ENCODE measurements around the gene GNGT2. TPM values are rescaled to one million over a fixed set of nuclear protein-coding genes. Genes with fewer than 3 reads are reported as not detected.
A peak's percentile ranks its signal among the peaks of the same experiment; 100 is the strongest.

GNGT2 gene
- total RNA-seq, 4 donors from 2014 or later: 0.68 to 4.0 TPM; not detected in 2

GRCh38 chr17:49213399-49213798 is 3.0 kb upstream of the GNGT2 start:
- peak overlapping the region in 1 of 4 donors; percentile 23 for H3K4me3 ChIP-seq
- peaks cover 9% of the 10 kb centered on the region for H3K27me3 ChIP-seq
- peaks cover 0 to 37% (median 11%) of the 10 kb centered on the region in 4 donors for H3K4me1 ChIP-seq
- no peaks in the 10 kb centered on the region for H3K36me3 ChIP-seq
- peak overlapping the region; percentile 41 to 59 (median 54) for H3K27ac ChIP-seq
- TF ChIP-seq POLR2A (IDR thresholded peaks at IDR 0.05) (no peak), POLR2AphosphoS5 (IDR thresholded peaks at IDR 0.05) (no peak), EP300 (IDR thresholded peaks at IDR 0.05; ENCODE audit: low read depth) (no peak)
- TF ChIP-seq, protein P1, sequence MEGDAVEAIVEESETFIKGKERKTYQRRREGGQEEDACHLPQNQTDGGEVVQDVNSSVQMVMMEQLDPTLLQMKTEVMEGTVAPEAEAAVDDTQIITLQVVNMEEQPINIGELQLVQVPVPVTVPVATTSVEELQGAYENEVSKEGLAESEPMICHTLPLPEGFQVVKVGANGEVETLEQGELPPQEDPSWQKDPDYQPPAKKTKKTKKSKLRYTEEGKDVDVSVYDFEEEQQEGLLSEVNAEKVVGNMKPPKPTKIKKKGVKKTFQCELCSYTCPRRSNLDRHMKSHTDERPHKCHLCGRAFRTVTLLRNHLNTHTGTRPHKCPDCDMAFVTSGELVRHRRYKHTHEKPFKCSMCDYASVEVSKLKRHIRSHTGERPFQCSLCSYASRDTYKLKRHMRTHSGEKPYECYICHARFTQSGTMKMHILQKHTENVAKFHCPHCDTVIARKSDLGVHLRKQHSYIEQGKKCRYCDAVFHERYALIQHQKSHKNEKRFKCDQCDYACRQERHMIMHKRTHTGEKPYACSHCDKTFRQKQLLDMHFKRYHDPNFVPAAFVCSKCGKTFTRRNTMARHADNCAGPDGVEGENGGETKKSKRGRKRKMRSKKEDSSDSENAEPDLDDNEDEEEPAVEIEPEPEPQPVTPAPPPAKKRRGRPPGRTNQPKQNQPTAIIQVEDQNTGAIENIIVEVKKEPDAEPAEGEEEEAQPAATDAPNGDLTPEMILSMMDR (IDR thresholded peaks at IDR 0.05): no peak
- in situ Hi-C loops (cut with MboI; ENCODE audit: low pct_ligation_motif_present in 1 of 4, low pct_unique_long_range_greater_than_20kb in 1 of 4, low sequenced_read_pairs in 3 of 4): no loop called here
- H3K9me3 ChIP-seq: no peaks in the 10 kb centered on the region
- intact Hi-C loops (cut with DNase I; ENCODE audit: low total_unique reads): loop anchor here (10.0 kb wide), 1 partner anchor 49 kb away; no protein-coding TSS in a partner anchor
- 61% methylated on average over 5 of the region's 5 CpGs; no CpG with 5 or more reads in 1 of the 2 donors for WGBS, 2 donors (ENCODE audit: low coverage in 1 of 2)
- no peak for DNase-seq

GRCh38 chr17:49209061-49209571 is 1.3 kb downstream of the GNGT2 start:
- WGBS, 2 donors (ENCODE audit: low coverage in 1 of 2): 70 to 86% methylated on average over 7 to 10 of the region's 10 CpGs
- Histone ChIP-seq H3K9me3 (no peaks in the 10 kb centered on the region), H3K27me3 (peaks cover 9% of the 10 kb centered on the region), H3K4me3 (no peak overlapping the region), H3K4me1 (peaks cover 0 to 8% (median 3%) of the 10 kb centered on the region in 4 donors), H3K27ac (peak overlapping the region in 3 of 4 donors; percentile 21 to 79 (median 70)), H3K36me3 (no peaks in the 10 kb centered on the region)
- intact Hi-C loops (cut with DNase I; ENCODE audit: low total_unique reads): no loop called here
- TF ChIP-seq EP300 (IDR thresholded peaks at IDR 0.05; ENCODE audit: low read depth) (no peak), POLR2AphosphoS5 (IDR thresholded peaks at IDR 0.05) (no peak), POLR2A (IDR thresholded peaks at IDR 0.05) (no peak)
- TF ChIP-seq, protein P1 (IDR thresholded peaks at IDR 0.05): no peak
- no peak for DNase-seq
- in situ Hi-C loops (cut with MboI; ENCODE audit: low pct_ligation_motif_present in 1 of 4, low pct_unique_long_range_greater_than_20kb in 1 of 4, low sequenced_read_pairs in 3 of 4): no loop called here

- in situ Hi-C loops (cut with MboI; ENCODE audit: low pct_ligation_motif_present in 1 of 4, low pct_unique_long_range_greater_than_20kb in 1 of 4, low sequenced_read_pairs in 3 of 4): no loop called here
- no peak for DNase-seq
- Histone ChIP-seq H3K4me1 (peaks cover 0 to 3% (median under 1%) of the 10 kb centered on the region in 4 donors), H3K27ac (no peak overlapping the region), H3K36me3 (no peaks in the 10 kb centered on the region), H3K27me3 (no peaks in the 10 kb centered on the region), H3K4me3 (no peak overlapping the region), H3K9me3 (no peaks in the 10 kb centered on the region)
- TF ChIP-seq POLR2A (IDR thresholded peaks at IDR 0.05) (no peak), EP300 (IDR thresholded peaks at IDR 0.05; ENCODE audit: low read depth) (no peak), POLR2AphosphoS5 (IDR thresholded peaks at IDR 0.05) (no peak)
- TF ChIP-seq, protein P1 (IDR thresholded peaks at IDR 0.05): no peak
- WGBS, 2 donors (ENCODE audit: low coverage in 1 of 2): 96% methylated on average over 2 of the region's 2 CpGs; no CpG with 5 or more reads in 1 of the 2 donors
- intact Hi-C loops (cut with DNase I; ENCODE audit: low total_unique reads): no loop called here
Observed at GRCh38 chr17:49204516-49204915, 5.9 kb downstream of the GNGT2 start.

- Histone ChIP-seq H3K36me3 (no peaks in the 10 kb centered on the region), H3K4me3 (no peak overlapping the region), H3K9me3 (no peaks in the 10 kb centered on the region), H3K27ac (no peak overlapping the region), H3K27me3 (no peaks in the 10 kb centered on the region), H3K4me1 (no peaks in the 10 kb centered on the region)
- no peak for DNase-seq
- intact Hi-C loops (cut with DNase I; ENCODE audit: low total_unique reads): no loop called here
- WGBS, 2 donors (ENCODE audit: low coverage in 1 of 2): 79 to 81% methylated on average over 2 of the region's 2 CpGs
- in situ Hi-C loops (cut with MboI; ENCODE audit: low pct_ligation_motif_present in 1 of 4, low pct_unique_long_range_greater_than_20kb in 1 of 4, low sequenced_read_pairs in 3 of 4): no loop called here
- TF ChIP-seq POLR2A (IDR thresholded peaks at IDR 0.05): no peak
- no peak for TF ChIP-seq EP300 (IDR thresholded peaks at IDR 0.05; ENCODE audit: low read depth)
- no peak for TF ChIP-seq POLR2AphosphoS5 (IDR thresholded peaks at IDR 0.05)
- TF ChIP-seq, protein P1 (IDR thresholded peaks at IDR 0.05): no peak
Observed at GRCh38 chr17:49203796-49204195, 6.6 kb downstream of the GNGT2 start.

Measured in transverse colon (tissue), 4 donors.